Measurements from ENCODE around the gene NIN.
"Not testable (repeated sequence)": the region's sequence is repeated elsewhere in the genome, so short reads cannot be mapped to it uniquely, and the experiment has no call there.

Gene NIN

GRCh38 chr14:50705026-50705593 is 125.9 kb downstream of the NIN start:
- DNase-seq = no peak

- DNase-seq = no peak
Measured at GRCh38 chr14:50704454-50705010, 126.4 kb downstream of the NIN start.

- no peak for DNase-seq
Measured at GRCh38 chr14:50697659-50698290, 133.2 kb downstream of the NIN start.

- not testable (repeated sequence) for DNase-seq
Measured at GRCh38 chr14:50694260-50694659, 136.7 kb downstream of the NIN start.

GRCh38 chr14:50688875-50689274 is 142.1 kb downstream of the NIN start:
- DNase-seq = no peak

- DNase-seq = no peak
Measured at GRCh38 chr14:50679674-50680073, 151.3 kb downstream of the NIN start.

- DNase-seq = no peak
Measured at GRCh38 chr14:50678163-50678562, 152.8 kb downstream of the NIN start.

- no peak for DNase-seq
Measured at GRCh38 chr14:50677527-50678063, 153.4 kb downstream of the NIN start.

GRCh38 chr14:50676814-50677516 is 154.0 kb downstream of the NIN start:
- DNase-seq = no peak

- no peak for DNase-seq
Measured at GRCh38 chr14:50675597-50675996, 155.4 kb downstream of the NIN start.

- DNase-seq = no peak
Measured at GRCh38 chr14:50670866-50671256, 160.1 kb downstream of the NIN start.

- no peak for DNase-seq
Measured at GRCh38 chr14:50670196-50670865, 160.6 kb downstream of the NIN start.

Measured in CD4-positive, alpha-beta T cell treated with Interleukin-1 beta for 1 hour (primary cell).